Measurements from ENCODE around the gene TTC23L.

DNA sequence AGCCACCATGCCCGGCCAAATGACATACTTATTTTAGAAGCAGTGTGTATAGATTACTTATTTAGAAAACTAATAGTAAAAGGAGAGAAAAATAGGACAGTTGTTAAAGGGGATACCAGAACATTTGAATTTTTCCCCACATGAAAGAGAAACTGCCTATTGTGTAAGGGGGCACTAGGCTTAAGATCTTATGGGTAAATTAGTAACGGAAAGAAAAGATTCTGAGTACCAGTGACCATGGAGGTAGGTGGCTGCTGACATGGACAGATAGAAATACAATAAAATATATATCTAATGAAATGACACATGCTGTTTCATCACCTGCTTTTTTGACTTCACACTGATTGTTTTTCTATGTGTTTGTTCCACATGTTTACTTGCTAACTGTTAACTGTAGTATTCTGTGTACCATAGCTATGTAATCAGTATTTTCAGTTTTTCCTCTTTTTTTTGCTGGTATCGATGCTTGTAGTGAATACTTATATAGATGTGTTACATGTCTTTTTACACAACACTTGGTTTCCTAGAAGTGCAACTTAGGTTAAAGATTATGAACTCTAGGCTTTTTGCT, 87.4 kb downstream of the TTC23L start:
- TF ChIP-seq POLR2A (IDR thresholded peaks at IDR 0.05; ENCODE audit: low read depth, low read length) (no peak), POLR2AphosphoS5 (IDR thresholded peaks at IDR 0.05; ENCODE audit: low read depth, low read length) (no peak)
